Islet precursor cell (in vitro differentiated cells): ENCODE results near the gene ACYP2.
"Not testable (repeated sequence)": the region's sequence is repeated elsewhere in the genome, so short reads cannot be mapped to it uniquely, and the experiment has no call there.

Experiments used
- DNase-seq: peaks from one replicate; pipeline ENCODE4 v3.0.0-alpha.2; 2018

ACYP2 gene

DNA sequence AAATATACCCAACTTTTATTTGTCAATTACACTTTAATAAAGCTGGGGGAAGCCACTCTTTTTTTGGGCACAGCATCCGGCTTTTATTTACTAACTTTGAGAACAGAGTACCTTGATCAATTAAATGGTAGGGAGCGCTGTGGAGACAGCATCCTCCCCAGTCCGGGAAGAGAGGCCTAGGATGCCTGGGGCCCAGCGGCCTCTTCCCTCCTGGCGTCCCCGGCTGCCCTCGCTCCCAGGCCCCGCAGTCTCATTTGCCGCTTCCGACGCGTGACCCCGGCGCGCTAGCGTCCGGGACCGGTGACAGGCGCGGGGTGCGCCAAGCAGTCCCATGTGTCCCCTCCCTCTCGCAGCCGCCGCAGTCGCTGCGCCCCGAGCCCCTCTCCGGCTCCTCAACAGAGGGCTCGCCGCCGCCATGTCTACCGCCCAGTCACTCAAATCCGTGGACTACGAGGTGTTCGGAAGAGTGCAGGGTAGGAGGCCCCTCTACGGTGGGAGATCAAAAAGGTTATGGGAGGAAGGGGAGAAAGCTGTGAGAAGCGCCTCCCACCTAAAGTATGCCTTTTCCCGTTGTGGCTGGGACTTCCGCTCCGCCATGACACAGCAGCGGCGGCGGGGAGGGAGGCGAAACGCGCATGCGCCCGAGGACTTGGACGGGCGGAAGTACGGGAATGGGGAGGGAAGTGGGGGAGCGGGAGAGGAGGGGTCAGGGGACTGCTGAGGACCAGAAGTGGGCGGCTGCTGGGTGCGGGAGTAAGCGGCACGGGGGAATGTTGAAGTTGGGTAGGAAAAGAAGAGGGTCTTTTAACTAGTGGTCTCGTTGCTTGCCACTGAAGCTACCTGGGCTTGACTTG lies at the start of gene ACYP2:
Gene ACYP2, plus strand, starts transcription at position 332 of the 854 bp plus-strand sequence.
- DNase-seq = peak; percentile 99

DNA sequence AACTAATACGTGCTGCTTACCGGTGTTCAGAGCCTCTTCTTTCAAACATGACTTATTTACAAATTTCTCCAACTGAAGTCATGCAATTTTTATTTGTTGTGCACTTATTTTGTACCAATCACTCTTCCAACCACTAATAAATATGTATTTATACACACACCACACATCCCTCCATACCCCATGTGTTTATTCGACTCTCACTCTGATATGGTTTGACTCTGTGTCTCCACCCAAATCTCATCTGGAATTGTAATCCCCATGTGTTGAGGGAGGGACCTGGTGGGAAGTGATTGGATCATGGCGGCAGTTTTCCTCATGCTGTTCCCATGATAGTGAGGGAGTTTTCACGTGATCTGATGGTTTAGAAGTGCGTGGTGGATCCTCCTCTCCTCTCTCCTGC lies 49.5 kb upstream of the ACYP2 start:
- no peak for DNase-seq

DNA sequence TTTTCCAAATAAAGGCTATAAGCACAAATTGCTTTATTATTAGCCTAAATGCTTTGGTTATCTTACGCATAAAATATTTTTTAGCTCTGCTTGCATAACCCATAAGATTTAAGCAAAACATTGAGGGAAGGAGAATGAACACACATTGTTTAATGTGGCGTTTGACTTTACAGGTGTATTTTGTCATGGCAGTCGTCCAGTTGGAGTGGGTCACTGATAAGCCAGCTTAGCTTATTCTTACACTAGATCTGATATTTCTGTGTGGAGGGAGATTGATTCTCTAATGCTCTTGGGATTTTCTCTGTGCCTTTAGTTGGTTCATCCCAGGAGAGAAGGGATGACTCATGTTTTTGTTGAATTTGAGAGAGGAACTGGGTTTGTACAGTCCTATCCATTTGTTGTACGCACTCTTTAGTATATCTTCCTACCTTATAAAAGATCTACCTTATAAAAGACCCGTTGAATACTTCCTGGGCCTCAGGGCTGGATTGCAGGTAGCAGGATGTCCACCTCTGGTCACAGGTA lies 47.5 kb upstream of the ACYP2 start:
- no peak for DNase-seq

DNA sequence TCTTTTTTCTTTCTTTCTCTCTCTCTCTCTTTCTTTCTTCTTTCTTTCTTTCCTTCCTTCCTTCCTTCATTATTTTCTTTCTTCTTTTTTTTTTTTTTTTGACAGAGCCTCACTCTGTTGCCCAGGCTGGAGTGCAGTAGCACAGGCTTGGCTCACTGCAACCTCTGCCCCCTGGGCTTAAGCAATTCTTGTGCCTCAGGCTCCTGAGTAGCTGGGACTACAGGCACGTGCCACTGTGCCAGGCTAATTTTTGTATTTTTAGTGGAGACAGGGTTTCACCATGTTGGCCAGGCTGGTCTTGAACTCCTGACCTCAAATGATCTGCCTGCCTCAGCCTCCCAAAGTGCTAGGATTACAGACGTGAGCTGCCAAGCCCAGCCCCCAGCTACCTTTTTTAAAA lies 42.9 kb upstream of the ACYP2 start:
- DNase-seq = not testable (repeated sequence)

DNA sequence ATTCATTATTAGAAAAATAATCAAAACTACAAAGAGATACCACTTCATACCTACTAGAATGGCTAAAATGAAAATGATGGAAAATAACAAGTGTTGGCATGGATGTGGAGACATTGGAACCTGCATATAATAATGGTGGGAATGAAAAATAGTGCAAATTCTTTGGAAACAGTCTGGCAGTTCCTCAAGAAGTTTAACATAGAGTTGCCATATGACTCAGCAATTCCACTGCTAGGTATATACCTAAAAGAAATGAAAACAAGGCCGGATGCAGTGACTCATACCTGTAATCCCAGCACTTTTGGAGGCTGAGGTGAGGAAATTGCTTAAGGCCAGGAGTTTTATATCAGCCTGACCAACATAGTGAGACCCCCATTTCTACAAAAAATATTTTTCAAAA lies 41.6 kb upstream of the ACYP2 start:
- DNase-seq = no peak

DNA sequence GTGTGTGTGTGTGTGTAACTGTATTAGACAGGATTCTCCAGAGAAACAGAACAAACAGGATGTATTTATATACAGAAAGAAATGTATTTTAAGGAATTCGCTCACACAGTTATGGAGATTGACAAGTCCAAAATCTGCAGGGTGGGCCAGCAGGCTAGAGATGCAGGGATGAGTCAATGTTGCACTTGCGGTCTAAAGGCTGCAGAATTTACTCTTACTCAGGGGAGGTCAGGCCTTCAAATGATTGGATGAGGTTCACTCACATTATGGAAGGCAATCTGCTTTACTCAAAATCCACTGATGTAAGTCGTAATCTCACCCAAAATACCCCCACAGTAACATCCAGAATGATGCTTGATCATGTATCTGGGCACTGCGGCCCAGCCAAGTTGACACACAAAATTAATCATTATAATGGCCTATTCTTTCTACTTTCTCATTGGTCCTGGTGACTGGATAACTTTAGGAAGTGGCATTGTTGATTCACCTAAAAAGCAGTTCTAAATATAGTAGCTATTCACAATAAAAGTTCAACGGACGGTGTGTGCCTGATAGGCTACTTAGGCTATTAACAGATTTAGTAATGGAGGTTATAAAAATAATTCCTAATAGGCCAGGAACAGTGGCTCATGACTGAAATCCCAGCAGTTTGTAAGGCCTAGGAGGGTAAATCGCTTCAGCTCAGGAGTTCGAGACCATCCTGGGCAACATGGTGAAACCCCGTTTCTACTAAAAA lies 40.6 kb upstream of the ACYP2 start:
- no peak for DNase-seq

DNA sequence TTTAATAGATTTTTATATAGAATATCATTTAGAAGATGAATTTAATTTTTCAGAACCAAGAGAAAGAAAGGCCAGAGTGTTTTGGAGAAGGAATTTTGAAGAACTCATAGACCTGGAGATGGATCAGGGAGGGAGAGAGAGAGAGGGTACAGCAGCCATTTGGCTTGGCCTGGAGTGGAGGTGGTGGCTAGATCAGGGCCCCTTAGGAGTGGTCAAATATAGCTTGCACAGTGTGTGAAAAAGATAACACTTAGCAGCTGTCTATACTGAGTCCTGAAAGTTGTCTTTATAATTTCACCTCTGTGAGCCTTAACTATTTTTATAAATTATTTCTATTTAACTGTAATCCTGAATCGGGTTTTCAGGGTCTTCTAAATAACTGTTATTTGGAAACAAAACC lies 38.8 kb upstream of the ACYP2 start:
- DNase-seq = no peak

DNA sequence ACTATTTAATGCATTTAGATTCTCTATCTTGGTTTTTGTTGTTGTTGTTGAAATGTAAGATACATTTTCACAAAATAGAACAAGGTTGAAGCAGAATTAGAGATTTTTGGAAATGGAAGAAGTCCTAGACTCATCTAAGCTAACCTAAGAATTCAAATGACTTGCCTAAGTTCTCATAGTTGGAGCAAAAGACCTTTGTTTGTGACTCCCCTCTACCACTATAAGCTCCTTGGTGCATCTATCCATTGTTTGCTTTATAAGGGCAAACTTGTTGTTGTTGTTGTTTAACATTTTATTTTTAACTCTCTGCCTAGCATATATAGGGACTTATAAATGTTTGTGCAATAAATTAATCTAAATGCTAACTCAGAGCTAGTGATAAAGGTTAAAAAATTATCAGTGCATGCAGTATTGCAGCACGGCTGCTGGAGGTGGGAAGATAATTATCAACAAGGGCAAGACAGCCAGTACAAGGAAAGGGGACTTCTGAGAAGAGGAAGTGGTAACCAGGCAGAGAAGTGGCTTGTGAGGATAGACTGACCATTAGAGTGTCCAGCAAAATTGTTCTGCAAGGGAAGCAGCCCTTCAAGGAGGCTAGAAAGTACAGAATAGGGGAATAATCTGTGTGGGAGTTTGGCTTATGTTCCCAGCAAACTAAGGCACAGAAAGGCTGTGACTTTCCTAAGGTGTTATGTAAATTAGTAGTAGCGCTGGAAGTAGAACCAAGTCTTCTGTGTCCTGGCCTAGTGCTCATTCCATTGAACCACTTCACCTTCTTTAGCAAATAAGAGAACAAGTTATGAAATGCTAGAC lies 38.1 kb upstream of the ACYP2 start:
- no peak for DNase-seq

DNA sequence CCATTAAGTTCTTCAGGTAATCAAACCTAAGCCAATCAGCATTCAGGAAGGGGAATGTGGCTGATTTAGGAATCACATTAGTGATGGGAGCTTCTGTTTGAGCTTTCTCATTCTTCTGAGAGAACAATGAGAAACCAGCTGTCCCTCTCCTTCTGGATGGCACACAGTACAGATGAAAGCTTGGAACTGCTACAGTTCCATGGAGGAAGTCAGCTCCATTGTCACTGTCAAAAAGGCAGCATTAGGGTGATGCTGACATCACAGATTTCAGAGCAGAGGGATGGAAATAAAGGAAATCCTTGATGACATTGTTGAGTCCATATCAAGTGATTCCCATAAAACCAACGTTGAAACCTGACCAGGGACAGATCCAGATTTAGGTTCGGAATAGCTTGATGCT lies 36.1 kb upstream of the ACYP2 start:
- DNase-seq = no peak

DNA sequence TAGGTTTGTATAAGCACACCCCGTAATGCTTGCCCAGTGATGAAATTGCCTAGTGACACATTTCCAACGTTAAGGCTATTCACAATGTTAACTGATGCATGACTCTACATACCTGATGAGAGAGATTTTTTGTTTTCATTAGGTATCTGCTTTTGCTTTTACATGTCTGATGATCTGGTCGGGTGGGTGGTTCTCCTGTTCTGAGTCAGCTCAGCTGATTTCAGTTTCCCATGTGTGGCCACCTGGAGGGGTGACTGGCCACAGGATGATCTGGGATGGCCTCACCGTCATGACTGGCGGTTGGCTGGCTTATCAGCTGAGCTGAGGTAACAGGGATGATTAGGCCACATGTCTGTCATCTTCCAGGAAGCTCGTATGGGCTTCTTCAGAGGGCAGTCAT lies 33.8 kb upstream of the ACYP2 start:
- no peak for DNase-seq

DNA sequence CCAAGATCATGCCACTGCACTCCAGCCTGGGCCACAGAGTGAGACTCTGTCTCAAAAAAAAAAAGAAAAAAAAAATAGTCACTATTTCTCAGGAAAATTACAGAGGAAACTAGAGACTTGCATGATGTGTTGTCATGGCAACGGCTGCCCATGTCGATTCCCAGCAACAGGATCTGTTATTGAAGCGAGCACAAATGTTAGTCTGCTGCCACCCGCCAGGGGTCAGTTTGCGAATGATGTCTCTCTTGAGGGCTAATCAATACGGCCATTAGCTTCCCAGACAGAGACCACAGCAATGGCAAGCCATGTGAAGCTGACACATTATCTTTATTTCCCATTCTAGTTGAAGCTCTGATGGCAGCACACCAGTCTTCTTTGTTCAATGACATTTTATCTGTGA lies 32.4 kb upstream of the ACYP2 start:
- no peak for DNase-seq

DNA sequence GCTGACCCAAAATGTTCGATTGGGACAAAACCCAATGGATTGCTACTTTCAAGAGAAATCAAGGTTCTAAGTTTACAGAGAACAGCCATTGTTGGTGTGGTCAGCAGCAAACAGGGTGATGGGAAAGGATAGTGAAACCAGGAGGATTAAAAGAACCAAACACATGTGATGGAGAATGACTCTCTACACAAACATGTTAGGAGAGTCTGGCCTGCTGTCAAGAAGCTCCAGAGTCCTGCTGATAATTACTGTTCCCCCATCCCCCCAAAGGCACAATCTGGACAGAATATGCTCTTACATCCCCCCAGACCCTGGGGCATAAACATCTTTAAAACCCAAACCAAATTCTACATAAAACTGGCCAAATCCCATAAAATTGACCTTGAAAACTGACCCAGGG lies 32.0 kb upstream of the ACYP2 start:
- DNase-seq = no peak

DNA sequence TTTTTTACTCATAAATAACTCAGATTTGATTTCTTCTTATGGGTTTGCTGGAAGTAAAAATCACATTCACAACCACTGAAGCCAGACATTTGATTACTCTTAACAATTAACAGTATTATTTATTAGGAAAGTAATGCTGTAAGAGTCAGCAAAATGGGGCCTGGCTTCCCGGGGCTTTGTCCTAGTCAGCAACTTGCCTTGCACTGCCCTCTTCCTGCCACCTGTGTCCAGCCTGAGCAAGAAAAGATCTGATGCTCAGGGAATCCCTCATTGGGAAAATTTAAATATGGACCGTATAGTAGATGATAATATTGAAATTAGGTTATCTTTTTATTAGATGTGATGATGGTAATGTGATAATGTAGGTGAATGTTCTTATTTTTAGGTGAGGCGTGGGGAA lies 30.8 kb upstream of the ACYP2 start:
- DNase-seq = no peak

DNA sequence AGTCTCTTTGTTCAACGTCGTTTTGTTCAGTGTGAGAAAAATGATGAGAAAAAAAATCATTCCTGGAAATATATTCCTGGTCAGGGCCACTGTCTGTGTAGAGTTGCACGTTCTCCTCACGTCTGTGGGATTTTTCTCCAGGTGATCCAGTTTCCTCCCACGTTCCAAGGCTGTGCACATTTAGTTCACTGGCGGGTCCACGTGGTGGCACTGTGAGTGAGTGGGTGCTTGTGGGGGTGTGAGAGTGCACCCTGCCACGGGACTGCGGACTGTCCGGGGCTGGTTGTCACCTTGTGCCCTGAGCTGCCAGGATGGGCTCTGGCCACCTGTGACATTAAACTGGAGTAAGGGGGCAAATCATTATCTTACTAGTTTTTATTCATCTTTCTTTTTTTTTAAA lies 30.3 kb upstream of the ACYP2 start:
- DNase-seq = no peak

DNA sequence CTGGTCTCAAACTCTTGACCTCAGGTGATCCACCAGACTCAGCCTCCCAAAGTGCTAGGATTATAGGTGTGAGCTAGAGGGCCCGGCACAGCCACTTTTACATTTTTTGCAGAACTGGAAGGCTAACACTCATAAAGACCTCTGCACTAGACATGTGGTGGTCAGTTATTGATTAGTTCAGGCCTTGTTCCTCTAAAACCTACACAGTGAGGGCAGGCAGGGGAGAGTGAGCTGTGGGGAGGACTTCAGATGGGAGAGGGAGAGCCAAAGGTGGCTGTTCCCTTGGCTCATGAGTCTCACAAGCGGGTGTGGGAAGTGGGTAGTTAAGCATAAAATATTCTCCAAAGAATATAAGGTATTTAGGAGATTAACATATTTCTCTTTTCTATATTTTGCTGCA lies 29.3 kb upstream of the ACYP2 start:
- no peak for DNase-seq

DNA sequence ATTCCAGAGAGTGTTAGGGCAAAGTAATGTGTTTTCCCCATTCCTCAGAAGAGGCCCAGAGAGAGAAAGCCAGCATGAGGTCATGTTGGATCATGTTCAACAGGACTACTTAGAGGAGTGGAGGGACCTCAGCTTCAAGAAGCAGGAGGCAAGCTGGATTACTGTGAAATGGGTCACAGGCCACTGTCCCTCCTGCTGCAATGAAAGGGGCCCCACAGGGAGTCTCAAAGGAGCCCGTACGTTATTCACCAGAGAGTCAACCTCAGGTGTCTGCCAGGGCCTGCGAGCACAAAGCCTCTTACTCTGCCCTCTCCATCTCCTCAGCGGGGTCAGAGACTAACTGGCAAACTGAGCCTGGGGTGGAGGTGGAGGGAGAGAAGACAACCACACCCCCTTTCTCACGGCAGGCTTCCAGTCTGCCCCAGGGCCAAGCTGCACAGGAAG lies 27.2 kb upstream of the ACYP2 start:
- no peak for DNase-seq

DNA sequence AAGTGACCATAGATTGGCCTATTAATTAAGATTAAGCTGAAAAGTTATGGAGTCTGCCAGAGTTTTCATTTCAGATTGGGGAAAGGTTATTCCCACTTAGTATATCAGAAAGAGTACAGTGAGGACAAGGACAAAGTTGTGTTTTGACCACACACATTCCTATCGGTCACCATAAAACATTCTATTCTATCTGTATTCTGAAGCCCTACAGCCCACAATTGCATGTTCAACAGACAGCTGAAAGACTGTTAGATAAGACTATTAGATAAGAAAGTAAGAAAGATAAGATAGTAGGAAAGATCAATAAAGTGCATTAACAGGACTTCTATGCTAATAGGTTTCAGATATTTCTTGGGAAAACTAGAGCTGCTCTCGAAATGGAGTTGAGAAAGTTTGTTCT lies 26.7 kb upstream of the ACYP2 start:
- DNase-seq = no peak

DNA sequence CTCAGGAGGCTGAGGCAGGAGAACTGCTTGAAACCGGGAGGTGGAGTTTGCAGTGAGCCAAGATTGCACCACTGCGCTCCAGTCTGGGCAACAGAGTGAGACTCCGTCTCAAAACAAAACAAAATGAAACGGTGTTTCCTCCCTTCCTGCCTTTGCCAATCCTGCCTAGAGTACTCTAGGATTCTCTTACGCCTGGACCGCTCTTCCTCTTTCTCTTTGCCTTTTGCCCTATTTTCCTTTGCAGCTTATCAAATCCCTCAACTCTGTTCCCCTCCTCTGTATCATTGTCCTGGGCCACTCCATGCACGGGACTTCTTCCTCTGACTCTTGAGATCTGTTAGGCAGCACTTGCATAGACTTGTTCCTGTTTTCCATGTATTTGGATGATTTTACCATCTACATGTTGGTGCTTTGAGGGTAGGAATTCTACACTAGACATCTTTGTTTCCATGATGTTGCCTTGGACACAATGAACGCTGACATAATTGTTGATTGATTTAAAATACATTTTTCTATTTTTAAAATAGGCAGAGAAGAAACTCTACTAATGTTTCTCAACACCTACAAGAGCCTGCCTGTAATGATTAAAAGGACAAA lies 24.8 kb upstream of the ACYP2 start:
- no peak for DNase-seq

DNA sequence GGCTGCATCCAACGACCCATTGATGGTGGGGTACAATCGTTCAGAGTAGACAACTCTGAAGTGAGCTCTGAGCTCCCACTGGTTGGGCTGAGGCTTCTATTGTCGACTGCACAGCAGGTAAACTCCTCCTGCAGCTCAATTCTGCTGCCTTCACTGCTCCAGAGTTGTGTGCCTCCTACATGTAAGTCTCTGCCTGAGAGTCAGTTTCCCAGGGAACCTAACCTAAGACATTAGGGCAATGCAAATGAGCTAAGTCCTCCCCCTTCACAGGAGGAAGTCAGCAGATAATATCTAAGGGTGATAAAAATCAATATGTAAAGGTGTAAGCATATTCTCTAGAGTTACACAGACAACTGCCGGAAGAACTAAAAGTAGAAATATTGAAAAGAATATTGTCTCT lies 22.5 kb upstream of the ACYP2 start:
- no peak for DNase-seq

DNA sequence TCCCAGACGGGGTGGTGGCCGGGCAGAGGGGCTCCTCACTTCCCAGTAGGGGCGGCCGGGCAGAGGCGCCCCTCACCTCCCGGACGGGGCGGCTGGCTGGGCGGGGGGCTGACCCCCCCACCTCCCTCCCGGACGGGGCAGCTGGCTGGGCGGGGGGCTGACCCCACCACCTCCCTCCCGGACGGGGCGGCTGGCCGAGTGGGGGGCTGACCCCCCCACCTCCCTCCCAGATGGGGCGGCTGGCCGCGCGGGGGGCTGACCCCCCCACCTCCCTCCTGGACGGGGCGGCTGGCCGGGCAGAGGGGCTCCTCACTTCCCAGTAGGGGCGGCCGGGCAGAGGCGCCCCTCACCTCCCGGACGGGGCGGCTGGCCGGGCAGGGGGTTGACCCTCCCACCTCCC lies 20.0 kb upstream of the ACYP2 start:
- not testable (repeated sequence) for DNase-seq

DNA sequence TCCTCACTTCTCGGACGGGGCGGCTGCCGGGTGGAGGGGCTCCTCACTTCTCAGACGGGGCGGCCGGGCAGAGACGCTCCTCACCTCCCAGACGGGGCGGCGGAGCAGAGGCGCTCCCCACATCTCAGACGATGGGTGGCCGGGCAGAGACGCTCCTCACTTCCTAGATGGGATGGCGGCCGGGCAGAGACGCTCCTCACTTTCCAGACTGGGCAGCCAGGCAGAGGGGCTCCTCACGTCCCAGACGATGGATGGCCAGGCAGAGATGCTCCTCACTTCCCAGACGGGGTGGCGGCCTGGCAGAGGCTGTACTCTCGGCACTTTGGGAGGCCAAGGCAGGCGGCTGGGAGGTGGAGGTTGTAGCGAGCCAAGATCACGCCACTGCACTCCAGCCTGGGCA lies 19.3 kb upstream of the ACYP2 start:
- DNase-seq = not testable (repeated sequence)

DNA sequence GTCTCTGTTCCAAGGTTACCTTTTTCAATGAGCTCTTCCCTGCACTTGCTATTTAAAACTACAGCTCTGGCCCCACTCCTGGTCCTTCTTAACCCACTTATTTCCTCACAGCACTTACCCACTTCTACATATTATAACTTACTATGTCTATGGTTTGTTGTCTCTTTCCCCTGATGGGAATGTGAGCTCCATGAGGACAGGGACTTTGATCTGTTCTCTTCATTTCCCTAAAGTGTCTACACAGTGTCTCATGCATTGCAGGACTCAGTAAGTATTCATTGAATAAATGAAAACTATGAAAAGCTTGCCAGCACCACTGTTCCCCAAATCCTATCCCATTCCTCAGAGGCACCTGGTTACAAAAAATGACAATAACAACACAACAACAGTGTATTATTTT lies 18.3 kb upstream of the ACYP2 start:
- no peak for DNase-seq

DNA sequence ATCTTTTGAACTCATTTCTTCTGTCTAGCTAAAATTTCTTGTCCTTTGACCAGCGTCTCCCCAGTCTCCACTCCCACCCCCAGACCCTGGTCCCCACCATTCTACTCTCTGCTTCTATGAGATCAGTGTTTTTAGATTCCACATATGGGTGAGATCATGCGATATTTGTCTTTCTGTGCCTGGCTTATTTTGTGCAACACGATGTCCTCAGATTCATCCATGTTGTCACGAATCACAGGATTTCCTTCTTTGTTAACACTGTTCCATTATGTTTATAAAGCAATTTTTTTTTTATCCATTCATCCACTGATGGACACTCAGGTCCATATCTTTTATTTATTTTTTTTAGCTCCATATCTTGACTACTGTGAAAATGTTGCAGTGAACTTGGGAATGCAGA lies 16.0 kb upstream of the ACYP2 start:
- DNase-seq = no peak
